MG63 (cell line): ENCODE measurements around the gene TTC27. TPM values are rescaled to one million over a fixed set of nuclear protein-coding genes. Genes with fewer than 3 reads are reported as not detected.
"Not testable (repeated sequence)": the region's sequence is repeated elsewhere in the genome, so short reads cannot be mapped to it uniquely, and the experiment has no call there.

Experiments used
- DNase-seq: peaks from one replicate; pipeline ENCODE4 v3.0.0-alpha.2; 2020
- H3K27me3 ChIP-seq: fragments of 250-450 bp; sonication (Bioruptor Pico); 2 replicates; pipeline ENCODE4 v1.5.1; 2020; ENCODE audit warnings: mild to moderate bottlenecking, moderate library complexity
- H3K36me3 ChIP-seq: fragments of 250-450 bp; sonication (Bioruptor Pico); 2 replicates; pipeline ENCODE4 v1.5.1; 2020; ENCODE audit warnings: mild to moderate bottlenecking, moderate library complexity
- H3K4me3 ChIP-seq: fragments of 250-450 bp; sonication (Bioruptor Pico); 2 replicates; pipeline ENCODE4 v1.5.1; 2020; ENCODE audit warnings: mild to moderate bottlenecking, moderate library complexity
- H3K9me3 ChIP-seq: fragments of 250-450 bp; sonication (Bioruptor Pico); 2 replicates; pipeline ENCODE4 v1.5.1; 2020; ENCODE audit warnings: mild to moderate bottlenecking, moderate library complexity
- total RNA-seq: library from RNA; depleted of rRNA; stranded (reverse); fragments of >200 nt; shearing (Covaris generic); gene quantifications from 2 replicates; pipeline ENCODE4 v1.2.3, GENCODE V29; 2014; ENCODE audit warnings: low replicate concordance

Gene TTC27
- total RNA-seq, 1 experiment from 2014 or later: 63.8 TPM

- Histone ChIP-seq H3K9me3 (no peaks in the 10 kb centered on the region), H3K4me3 (no peak overlapping the region), H3K27me3 (no peaks in the 10 kb centered on the region), H3K36me3 (no peaks in the 10 kb centered on the region)
- DNase-seq: no peak
Observed at GRCh38 chr2:32732120-32732519, 104.3 kb downstream of the TTC27 start.

DNA sequence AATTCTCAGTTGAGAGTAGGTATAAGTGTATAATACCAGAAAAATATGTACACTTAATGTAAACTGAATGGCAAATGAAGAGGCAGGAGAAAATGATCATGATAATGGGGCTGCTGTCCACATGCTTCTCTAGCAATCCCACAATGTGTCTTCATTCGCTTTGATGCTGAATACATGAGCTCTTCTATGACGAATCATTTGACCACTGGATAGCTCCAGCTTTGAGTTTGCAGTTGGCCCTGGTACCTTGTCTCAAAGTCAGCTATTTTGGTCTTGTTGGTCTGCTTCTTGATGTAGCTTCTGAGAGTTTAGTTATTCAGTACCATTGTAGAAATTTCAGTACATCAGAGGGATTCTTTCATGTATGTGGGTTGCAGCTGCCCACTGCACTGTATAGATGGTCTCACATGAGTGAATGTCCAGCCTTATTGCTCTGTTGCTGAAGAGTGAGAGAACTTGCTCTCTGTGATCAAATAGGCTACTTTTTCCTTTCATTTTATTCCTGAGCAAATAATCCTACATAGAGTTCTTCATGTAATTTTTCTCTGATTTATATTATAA is 105.1 kb downstream of the TTC27 start:
- H3K36me3 ChIP-seq: no peaks in the 10 kb centered on the region
- no peaks in the 10 kb centered on the region for H3K27me3 ChIP-seq
- no peak overlapping the region for H3K4me3 ChIP-seq
- no peaks in the 10 kb centered on the region for H3K9me3 ChIP-seq
- DNase-seq: no peak

DNA sequence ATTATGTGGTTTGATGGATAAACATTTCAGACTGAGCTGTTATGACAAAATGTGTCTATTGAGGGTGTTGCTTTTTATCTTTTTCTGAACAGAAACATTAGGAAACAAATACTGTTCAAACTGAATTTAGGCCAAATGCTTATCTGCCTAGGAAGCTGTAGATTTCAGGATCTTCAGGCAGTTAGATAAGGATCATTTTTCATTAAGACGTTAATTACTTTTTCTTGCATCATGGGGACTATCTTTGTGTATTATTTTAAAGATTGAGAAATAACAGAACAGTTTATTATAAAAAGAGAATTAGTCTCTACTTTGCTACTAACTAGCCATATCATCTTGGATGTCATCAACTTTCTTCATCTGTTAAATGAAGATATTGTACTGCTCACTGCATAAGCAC is 107.5 kb downstream of the TTC27 start:
- no peak overlapping the region for H3K4me3 ChIP-seq
- no peaks in the 10 kb centered on the region; the same call in 1 of the 2 replicates for H3K36me3 ChIP-seq
- DNase-seq: no peak
- H3K27me3 ChIP-seq: no peaks in the 10 kb centered on the region
- H3K9me3 ChIP-seq: no peaks in the 10 kb centered on the region

GRCh38 chr2:32738939-32739338 is 111.1 kb downstream of the TTC27 start:
- Histone ChIP-seq H3K36me3 (no peaks in the 10 kb centered on the region; the same call in 1 of the 2 replicates), H3K4me3 (no peak overlapping the region), H3K27me3 (no peaks in the 10 kb centered on the region), H3K9me3 (no peaks in the 10 kb centered on the region)
- no peak for DNase-seq

GRCh38 chr2:32739664-32740063 is 111.8 kb downstream of the TTC27 start:
- no peaks in the 10 kb centered on the region for H3K9me3 ChIP-seq
- no peak for DNase-seq
- H3K36me3 ChIP-seq: peaks cover 4% of the 10 kb centered on the region; the same call in 1 of the 2 replicates
- H3K27me3 ChIP-seq: no peaks in the 10 kb centered on the region
- H3K4me3 ChIP-seq: no peak overlapping the region

- peaks cover 7% of the 10 kb centered on the region; the same call in 1 of the 2 replicates for H3K36me3 ChIP-seq
- DNase-seq: no peak
- H3K4me3 ChIP-seq: no peak overlapping the region
- H3K9me3 ChIP-seq: no peaks in the 10 kb centered on the region
- H3K27me3 ChIP-seq: no peaks in the 10 kb centered on the region
Observed at GRCh38 chr2:32741575-32741974, 113.7 kb downstream of the TTC27 start.

- Histone ChIP-seq H3K9me3 (0 out of 2 replicates have a peak, but pooled peaks cover 2% of the 10 kb centered on the region), H3K36me3 (peaks cover 7% of the 10 kb centered on the region; the same call in 1 of the 2 replicates), H3K27me3 (no peaks in the 10 kb centered on the region), H3K4me3 (no peak overlapping the region)
- no peak for DNase-seq
Observed at GRCh38 chr2:32742376-32742775, 114.5 kb downstream of the TTC27 start.

DNA sequence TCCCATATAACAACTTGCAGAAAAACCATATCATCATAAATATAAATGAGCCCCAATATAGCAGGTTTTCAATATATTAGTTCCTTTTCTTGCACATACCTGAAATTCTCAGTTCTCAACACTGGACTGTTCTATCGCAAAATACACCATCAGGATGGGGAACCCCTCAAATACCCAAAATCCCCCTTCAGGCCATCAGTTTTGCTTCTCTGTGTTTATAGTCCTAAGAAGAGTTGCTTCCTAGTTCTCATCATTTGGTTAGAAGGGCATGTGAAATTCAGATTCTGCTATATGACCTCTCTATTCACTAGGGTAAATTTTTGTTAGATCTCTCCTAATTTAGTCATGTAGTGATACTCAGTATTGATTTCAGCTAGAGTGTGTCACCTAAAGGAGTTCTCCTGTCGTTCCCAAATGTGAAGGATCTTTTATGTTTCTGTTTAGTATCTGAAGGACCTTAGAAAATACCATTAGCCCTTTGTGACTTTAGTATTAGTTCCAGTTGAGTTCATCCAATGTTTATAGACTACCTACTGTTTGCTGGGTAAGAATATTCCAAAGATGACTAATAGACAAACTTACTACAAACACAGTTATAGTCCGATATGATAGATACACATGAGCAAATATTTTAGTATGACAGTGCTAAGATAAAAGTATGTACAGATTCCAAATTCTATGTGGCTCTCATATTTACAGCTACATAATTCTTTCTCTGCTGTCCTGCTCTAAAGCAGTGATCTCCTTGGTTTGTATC is 115.8 kb downstream of the TTC27 start:
- Histone ChIP-seq H3K36me3 (peaks cover 7% of the 10 kb centered on the region), H3K4me3 (no peak overlapping the region), H3K27me3 (no peaks in the 10 kb centered on the region), H3K9me3 (0 out of 2 replicates have a peak, but pooled peaks cover 8% of the 10 kb centered on the region)
- DNase-seq: no peak

DNA sequence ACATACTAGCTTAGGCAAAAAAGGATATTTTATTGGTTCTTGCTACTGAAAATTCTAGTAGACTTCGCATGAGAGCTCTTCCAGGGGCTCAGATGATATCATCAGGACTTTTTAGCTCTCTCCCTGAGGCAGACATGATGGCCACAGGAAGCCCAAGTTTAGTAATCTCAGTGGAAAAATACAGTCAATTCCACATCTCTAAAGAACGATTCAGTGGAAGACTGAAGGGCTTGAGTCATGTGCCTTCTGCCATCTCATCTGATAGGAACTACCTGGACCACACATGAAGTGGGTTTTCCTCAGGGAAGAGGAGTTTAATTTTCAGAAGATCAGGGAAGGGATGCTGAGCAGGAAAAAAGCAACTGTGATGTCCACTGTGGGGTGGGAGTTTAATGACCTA is 117.3 kb downstream of the TTC27 start:
- H3K27me3 ChIP-seq: no peaks in the 10 kb centered on the region
- no peak for DNase-seq
- peaks cover 14% of the 10 kb centered on the region for H3K36me3 ChIP-seq
- H3K9me3 ChIP-seq: 0 out of 2 replicates have a peak, but pooled peaks cover 8% of the 10 kb centered on the region
- no peak overlapping the region for H3K4me3 ChIP-seq

- H3K36me3 ChIP-seq: peaks cover 14% of the 10 kb centered on the region
- no peak for DNase-seq
- H3K27me3 ChIP-seq: no peaks in the 10 kb centered on the region
- 0 out of 2 replicates have a peak, but pooled peaks cover 8% of the 10 kb centered on the region for H3K9me3 ChIP-seq
- H3K4me3 ChIP-seq: no peak overlapping the region
Observed at GRCh38 chr2:32745675-32746074, 117.8 kb downstream of the TTC27 start.

GRCh38 chr2:32746669-32747068 is 118.8 kb downstream of the TTC27 start:
- DNase-seq: no peak
- Histone ChIP-seq H3K9me3 (0 out of 2 replicates have a peak, but pooled peaks cover 8% of the 10 kb centered on the region), H3K4me3 (no peak overlapping the region), H3K36me3 (peaks cover 21% of the 10 kb centered on the region), H3K27me3 (no peaks in the 10 kb centered on the region)

- peaks cover 11% of the 10 kb centered on the region; the same call in 1 of the 2 replicates for H3K9me3 ChIP-seq
- H3K4me3 ChIP-seq: no peak overlapping the region
- peaks cover 27% of the 10 kb centered on the region for H3K36me3 ChIP-seq
- no peak for DNase-seq
- H3K27me3 ChIP-seq: no peaks in the 10 kb centered on the region
Observed at GRCh38 chr2:32748158-32748557, 120.3 kb downstream of the TTC27 start.

DNA sequence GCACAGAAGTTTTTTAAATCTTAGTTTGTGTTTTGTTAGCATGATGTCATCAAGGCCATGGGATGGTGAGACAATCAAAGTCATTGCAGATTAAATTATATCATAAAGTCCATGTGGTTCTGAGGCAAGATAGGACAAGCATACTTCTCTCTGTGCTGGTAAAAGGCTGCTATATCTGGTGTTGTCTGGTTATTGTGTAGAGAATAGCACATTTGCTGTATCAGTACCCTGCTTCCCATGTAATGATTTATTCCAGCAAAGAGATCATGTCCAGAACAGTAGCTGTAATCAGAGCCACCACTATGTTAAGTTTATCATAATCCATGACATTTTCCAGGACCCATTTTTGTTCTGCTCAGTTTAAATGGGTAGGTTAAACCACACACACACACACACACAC is 123.0 kb downstream of the TTC27 start:
- H3K9me3 ChIP-seq: peaks cover 11% of the 10 kb centered on the region; the same call in 1 of the 2 replicates
- peaks cover 20% of the 10 kb centered on the region for H3K36me3 ChIP-seq
- no peak overlapping the region for H3K4me3 ChIP-seq
- H3K27me3 ChIP-seq: no peaks in the 10 kb centered on the region
- DNase-seq: no peak

- Histone ChIP-seq H3K27me3 (no peaks in the 10 kb centered on the region), H3K9me3 (peaks cover 11% of the 10 kb centered on the region; the same call in 1 of the 2 replicates), H3K4me3 (no peak overlapping the region), H3K36me3 (peaks cover 20% of the 10 kb centered on the region)
- no peak for DNase-seq
Observed at GRCh38 chr2:32752205-32752604, 124.4 kb downstream of the TTC27 start.

DNA sequence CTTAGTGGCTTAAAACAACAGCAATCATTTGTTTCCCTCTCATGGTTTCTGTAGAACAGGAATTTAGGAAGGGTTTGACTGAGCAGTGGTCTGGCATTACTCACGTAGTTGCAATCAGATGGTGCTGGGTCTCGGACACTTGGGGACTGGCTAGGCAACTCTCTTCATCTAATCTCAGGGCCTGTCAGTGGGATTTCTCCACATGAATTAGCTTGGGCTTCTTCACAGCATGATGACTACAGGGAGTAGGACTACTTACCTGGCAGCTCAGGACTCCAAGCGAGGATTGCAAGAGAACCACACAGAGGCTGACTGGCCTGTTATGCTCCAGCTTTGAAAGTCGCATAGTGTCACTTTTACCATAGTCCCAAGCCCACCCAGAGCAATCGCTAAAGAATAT is 125.1 kb downstream of the TTC27 start:
- no peak overlapping the region for H3K4me3 ChIP-seq
- no peaks in the 10 kb centered on the region for H3K27me3 ChIP-seq
- no peak for DNase-seq
- peaks cover 6% of the 10 kb centered on the region; the same call in 1 of the 2 replicates for H3K9me3 ChIP-seq
- H3K36me3 ChIP-seq: peaks cover 20% of the 10 kb centered on the region

DNA sequence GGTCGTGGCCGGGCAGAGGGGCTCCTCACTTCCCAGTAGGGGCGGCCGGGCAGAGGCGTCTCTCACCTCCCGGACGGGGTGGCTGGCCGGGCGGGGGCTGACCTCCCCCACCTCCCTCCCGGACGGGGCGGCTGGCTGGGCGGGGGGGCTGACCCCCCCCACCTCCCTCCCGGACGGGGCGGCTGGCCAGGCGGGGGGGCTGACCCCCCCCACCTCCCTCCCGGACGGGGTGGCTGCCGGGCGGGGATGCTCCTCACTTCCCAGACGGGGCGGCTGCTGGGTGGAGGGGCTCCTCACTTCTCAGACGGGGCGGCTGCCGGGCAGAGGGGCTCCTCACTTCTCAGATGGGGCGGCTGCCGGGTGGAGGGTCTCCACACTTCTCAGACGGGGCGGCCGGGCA is 126.8 kb downstream of the TTC27 start:
- not testable (repeated sequence) for H3K9me3 ChIP-seq, DNase-seq, H3K27me3 ChIP-seq, H3K4me3 ChIP-seq
- H3K36me3 ChIP-seq: peaks cover 16% of the 10 kb centered on the region

DNA sequence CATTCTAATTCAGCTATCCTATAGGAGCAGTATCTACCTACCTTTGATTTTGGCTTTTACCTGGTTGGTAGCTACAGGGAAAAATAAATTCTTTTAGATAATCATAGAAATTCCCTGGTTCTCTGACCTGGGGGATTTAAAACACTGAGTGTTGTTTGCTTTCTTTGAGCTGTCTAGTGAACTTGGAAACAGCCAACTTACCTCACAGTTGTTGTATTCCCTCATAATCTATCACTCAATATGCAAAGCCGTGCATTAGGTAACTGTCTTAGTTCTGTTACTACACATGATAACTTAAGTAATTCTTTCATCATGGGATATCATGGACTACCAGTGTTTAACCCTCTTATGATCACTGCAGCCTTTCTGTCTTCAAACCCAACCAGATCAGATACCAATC is 127.8 kb downstream of the TTC27 start:
- Histone ChIP-seq H3K4me3 (no peak overlapping the region), H3K27me3 (no peaks in the 10 kb centered on the region), H3K9me3 (peaks cover 3% of the 10 kb centered on the region; the same call in 1 of the 2 replicates), H3K36me3 (peaks cover 17% of the 10 kb centered on the region)
- DNase-seq: no peak
